ENCODE results near the gene KCNJ6.

GRCh38 chr21:37845535-37845934 is 70.7 kb downstream of the KCNJ6 start:
- TF ChIP-seq POLR2A (IDR thresholded peaks at IDR 0.05): no peak
- TF ChIP-seq CTCF (IDR thresholded peaks at IDR 0.05): no peak
- no peak for TF ChIP-seq POLR2AphosphoS5 (IDR thresholded peaks at IDR 0.05; ENCODE audit: insufficient read depth in 1 of 2, low read depth in 1 of 2)
